AG09309 (cell line): Measurements from ENCODE around the gene USP16.

ENCODE experiments used
- DNase-seq: peaks from one replicate; pipeline ENCODE4 v3.0.0-alpha.2; 2010; ENCODE audit warnings: low read depth
- H3K4me3 ChIP-seq: 2 replicates; pipeline ENCODE4 v1.5.1; 2011; ENCODE audit warnings: mild to moderate bottlenecking, low read depth, low read length, moderate library complexity; ENCODE audit not compliant: control insufficient read depth
- CTCF ChIP-seq: IDR thresholded peaks from 2 replicates; pipeline ENCODE4 v1.5.1; 2011; ENCODE audit warnings: mild to moderate bottlenecking, low read depth, low read length, inconsistent platforms; ENCODE audit not compliant: insufficient read depth, control insufficient read depth; ENCODE audit errors: missing control alignments

Gene USP16

GRCh38 chr21:28992526-28993292 lies 31.8 kb upstream of the USP16 start, which contains the start of gene LTN1:
Gene LTN1, minus strand, starts transcription at chr21:28992877. Its CDS starts 72 bp downstream, at chr21:28992805.
- H3K4me3 ChIP-seq = peak within 1 kb of the TSS; percentile 98
- no peak for TF ChIP-seq CTCF
- DNase-seq = peak; percentile 97

GRCh38 chr21:28993293-28993629 lies 31.2 kb upstream of the USP16 start:
- DNase-seq = no peak
- peak overlapping the region; percentile 37 for H3K4me3 ChIP-seq
- TF ChIP-seq CTCF = no peak

GRCh38 chr21:29002442-29003144 lies 21.9 kb upstream of the USP16 start:
- no peak for TF ChIP-seq CTCF
- peak overlapping the region; percentile 34 for H3K4me3 ChIP-seq
- peak; percentile 89 for DNase-seq

- DNase-seq = no peak
- TF ChIP-seq CTCF = no peak
These were observed 18.8 kb upstream of the USP16 start for GRCh38 chr21:29005696-29006095.

GRCh38 chr21:29007135-29007534 lies 17.3 kb upstream of the USP16 start:
- no peak for TF ChIP-seq CTCF
- no peak for DNase-seq
- H3K4me3 ChIP-seq = no peak overlapping the region

More at GRCh38 chr21:29005696-29006095, 18.8 kb upstream of the USP16 start:
- H3K4me3 ChIP-seq = no peak overlapping the region

- DNase-seq = no peak
- H3K4me3 ChIP-seq = no peak overlapping the region
- TF ChIP-seq CTCF = no peak
These were observed 16.7 kb upstream of the USP16 start for GRCh38 chr21:29007810-29008209.
